GM23338 (cell line): ENCODE data around the gene ANKS1B. TPM values are rescaled to one million over a fixed set of nuclear protein-coding genes. Genes with fewer than 3 reads are reported as not detected.

Source experiments
- ATAC-seq: fragments of 200-7000 bp; cut with Tn5 transposase; 3 replicates; pipeline ENCODE4 v1.9.1; 2020
- DNase-seq: peaks from one replicate; pipeline ENCODE4 v3.0.0-alpha.2; 2015; ENCODE audit warnings: low spot score
- H2AFZ ChIP-seq: fragments of 200-600 bp; sonication (generic); 2 replicates; pipeline ENCODE4 v1.8.0; 2016; ENCODE audit warnings: antibody characterized with exemption, mild to moderate bottlenecking, moderate library complexity
- H3F3A ChIP-seq: fragments of 200-600 bp; sonication (generic); replicated peaks from 2 replicates; pipeline ENCODE4 v1.8.0; 2017; ENCODE audit warnings: antibody characterized with exemption, mixed run types, low read depth
- H3K27ac ChIP-seq: fragments of 200-600 bp; sonication (generic); 2 replicates; pipeline ENCODE4 v1.6.1; 2016; ENCODE audit warnings: low read depth
- H3K27me3 ChIP-seq: fragments of 200-600 bp; sonication (generic); 2 replicates; pipeline ENCODE4 v1.8.0; 2016; ENCODE audit warnings: mild to moderate bottlenecking, mixed run types, moderate library complexity; ENCODE audit not compliant: insufficient read depth
- H3K36me3 ChIP-seq: fragments of 200-600 bp; sonication (generic); 2 replicates; pipeline ENCODE4 v1.8.0; 2016; ENCODE audit warnings: mild to moderate bottlenecking; ENCODE audit not compliant: insufficient read depth
- H3K4me1 ChIP-seq: fragments of 200-600 bp; sonication (generic); 2 replicates; pipeline ENCODE4 v1.8.0; 2016; ENCODE audit warnings: mild to moderate bottlenecking, moderate library complexity; ENCODE audit not compliant: insufficient read depth
- H3K4me2 ChIP-seq: fragments of 200-600 bp; sonication (generic); 2 replicates; pipeline ENCODE4 v1.7.1; 2017; ENCODE audit warnings: mixed run types
- H3K4me3 ChIP-seq: fragments of 200-600 bp; sonication (generic); 2 replicates; pipeline ENCODE4 v1.6.1; 2016; ENCODE audit warnings: mixed run types
- H3K79me2 ChIP-seq: fragments of 200-600 bp; sonication (generic); replicated peaks from 2 replicates; pipeline ENCODE4 v1.8.0; 2017; ENCODE audit warnings: mild to moderate bottlenecking; ENCODE audit not compliant: insufficient read depth
- H3K9me2 ChIP-seq: fragments of 200-600 bp; sonication (generic); 2 replicates; pipeline ENCODE4 v1.8.0; 2017; ENCODE audit not compliant: insufficient read depth
- H4K20me1 ChIP-seq: fragments of 200-600 bp; sonication (generic); replicated peaks from 2 replicates; pipeline ENCODE4 v1.8.0; 2017; ENCODE audit warnings: mild to moderate bottlenecking; ENCODE audit not compliant: insufficient read depth
- H3K27ac Mint-ChIP-seq: 2 replicates; pipeline ENCODE4 v1.8.0; 2020; ENCODE audit warnings: inconsistent platforms, mild to moderate bottlenecking, moderate library complexity, mixed read lengths
- H3K27me3 Mint-ChIP-seq: 3 replicates; pipeline ENCODE4 v1.8.0; 2022; ENCODE audit warnings: low read depth, mild to moderate bottlenecking, moderate library complexity, mixed read lengths, inconsistent platforms; ENCODE audit not compliant: insufficient read depth, poor library complexity
- H3K36me3 Mint-ChIP-seq: 3 replicates; pipeline ENCODE4 v1.8.0; 2021; ENCODE audit warnings: low read depth, mild to moderate bottlenecking, inconsistent platforms, moderate library complexity, mixed read lengths
- H3K4me1 Mint-ChIP-seq: 3 replicates; pipeline ENCODE4 v1.8.0; 2020; ENCODE audit warnings: mild to moderate bottlenecking, inconsistent platforms, mixed read lengths
- H3K4me3 Mint-ChIP-seq: 3 replicates; pipeline ENCODE4 v1.8.0; 2021; ENCODE audit warnings: moderate library complexity, mild to moderate bottlenecking, inconsistent platforms, mixed read lengths
- H3K9me3 Mint-ChIP-seq: 3 replicates; pipeline ENCODE4 v1.8.0; 2020; ENCODE audit warnings: moderate library complexity, mild to moderate bottlenecking, inconsistent platforms, mixed read lengths
- CREB1 ChIP-seq: fragments of 250-450 bp; sonication (Bioruptor Pico); IDR thresholded peaks from 2 replicates; pipeline ENCODE4 v1.5.0; 2020; ENCODE audit warnings: low read depth, mild to moderate bottlenecking, moderate library complexity
- EZH2 ChIP-seq: fragments of 200-600 bp; sonication (generic); IDR thresholded peaks from one replicate; pipeline ENCODE4 v1.8.0; 2017; ENCODE audit warnings: antibody characterized with exemption, mild to moderate bottlenecking, low read depth; ENCODE audit not compliant: unreplicated experiment
- EZH2phosphoT487 ChIP-seq: fragments of 200-600 bp; sonication (generic); IDR thresholded peaks from one replicate; pipeline ENCODE4 v1.8.1; 2018; ENCODE audit warnings: antibody characterized with exemption; ENCODE audit not compliant: unreplicated experiment
- JUNB ChIP-seq: IDR thresholded peaks from one replicate; pipeline ENCODE4 v1.6.1; 2016; ENCODE audit warnings: antibody characterized with exemption; ENCODE audit not compliant: unreplicated experiment
- NANOG ChIP-seq: IDR thresholded peaks from 2 replicates; pipeline ENCODE4 v1.6.1; 2016; ENCODE audit warnings: antibody characterized with exemption, borderline replicate concordance
- POLR2AphosphoS5 ChIP-seq: IDR thresholded peaks from 2 replicates; pipeline ENCODE4 v1.6.1; 2016; ENCODE audit warnings: antibody characterized with exemption, low read depth
- STAT1 ChIP-seq: IDR thresholded peaks from one replicate; pipeline ENCODE4 v1.6.1; 2016; ENCODE audit warnings: antibody characterized with exemption; ENCODE audit not compliant: unreplicated experiment
- ZNF114 ChIP-seq: fragments of 250-450 bp; sonication (Bioruptor Pico); IDR thresholded peaks from 2 replicates; pipeline ENCODE4 v1.5.0; 2020; ENCODE audit warnings: mild to moderate bottlenecking, moderate library complexity
- ZNF331 ChIP-seq: fragments of 250-450 bp; sonication (Bioruptor Pico); IDR thresholded peaks from 2 replicates; pipeline ENCODE4 v1.5.0; 2020; ENCODE audit warnings: low read depth, mild to moderate bottlenecking, moderate library complexity
- polyA plus RNA-seq: library from polyadenylated mRNA; unstranded; fragments of >200 nt; fragmentation: Nextera tagmentation; extraction: Ambion mirVana; gene quantifications from 2 replicates; pipeline ENCODE4 v1.2.1, GENCODE V29; 2016
- total RNA-seq: library from RNA; depleted of rRNA; stranded (reverse); fragments of >200 nt; shearing (Covaris generic); gene quantifications from 2 replicates; pipeline ENCODE4 v1.2.3, GENCODE V29; 2014
- TF ChIP-seq, protein P1 (sequence below), 2 experiments: fragments of 200-600 bp in 1 of 2; sonication (generic) in 1 of 2; conservative IDR thresholded peaks; 2 replicates each; pipeline versions ENCODE4 v1.5.1 to v1.6.1; 2016 to 2017; ENCODE audit warnings: antibody characterized with exemption in 2 of 2, low read depth in 2 of 2, mild to moderate bottlenecking in 2 of 2, moderate library complexity in 1 of 2
- TF ChIP-seq, protein P2 (sequence below): IDR thresholded peaks from one replicate; pipeline ENCODE4 v1.6.1; 2018; ENCODE audit warnings: antibody characterized with exemption; ENCODE audit not compliant: unreplicated experiment
- TF ChIP-seq, protein P3 (sequence below): IDR thresholded peaks from 2 replicates; pipeline ENCODE4 v1.6.1; 2016; ENCODE audit warnings: antibody characterized with exemption
- TF ChIP-seq, protein P4 (sequence below): fragments of 250-450 bp; sonication (Bioruptor Pico); IDR thresholded peaks from 2 replicates; pipeline ENCODE4 v1.5.0; 2020; ENCODE audit warnings: mild to moderate bottlenecking, moderate library complexity

ANKS1B gene
- total and polyA plus RNA-seq, 2 experiments from 2014 or later, result 4.3 to 5.8 TPM

DNA sequence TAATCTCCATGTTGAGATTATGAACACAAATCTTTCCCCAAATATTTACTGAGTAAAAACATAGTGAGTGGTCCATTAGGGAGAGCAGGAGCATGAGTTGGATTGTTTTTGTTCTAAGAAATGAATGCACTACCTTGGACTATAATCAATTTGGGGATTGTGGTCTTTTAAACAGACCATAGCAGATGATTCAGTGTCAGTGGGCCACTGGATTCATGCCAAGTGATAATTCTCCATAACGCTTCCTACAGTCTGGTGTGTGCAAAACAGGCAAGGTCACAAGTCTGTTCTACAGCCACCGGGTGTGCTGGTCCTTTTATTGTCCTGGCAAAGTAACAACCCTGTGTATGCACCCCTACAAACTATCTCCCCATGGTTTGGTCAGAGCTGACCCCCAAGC, 1073.3 kb downstream of the ANKS1B start:
- Histone ChIP-seq H3K27me3 (no peaks in the 10 kb centered on the region), H3K36me3 (no peaks in the 10 kb centered on the region), H3K4me3 (no peak overlapping the region), H3K27ac (no peak overlapping the region), H3K79me2 (no peaks in the 10 kb centered on the region), H3K4me2 (no peak overlapping the region), H4K20me1 (no peaks in the 10 kb centered on the region), H3F3A (no peaks in the 10 kb centered on the region), H2AFZ (no peak overlapping the region), H3K9me2 (no peaks in the 10 kb centered on the region), H3K4me1 (peaks cover 7% of the 10 kb centered on the region)
- H3K4me3 Mint-ChIP-seq, result no peak overlapping the region
- no peaks in the 10 kb centered on the region for H3K27me3 Mint-ChIP-seq
- H3K36me3 Mint-ChIP-seq, result no peaks in the 10 kb centered on the region
- no peak overlapping the region for H3K27ac Mint-ChIP-seq
- no peaks in the 10 kb centered on the region; the same call in 2 of the 3 replicates for H3K9me3 Mint-ChIP-seq
- TF ChIP-seq, protein P1, sequence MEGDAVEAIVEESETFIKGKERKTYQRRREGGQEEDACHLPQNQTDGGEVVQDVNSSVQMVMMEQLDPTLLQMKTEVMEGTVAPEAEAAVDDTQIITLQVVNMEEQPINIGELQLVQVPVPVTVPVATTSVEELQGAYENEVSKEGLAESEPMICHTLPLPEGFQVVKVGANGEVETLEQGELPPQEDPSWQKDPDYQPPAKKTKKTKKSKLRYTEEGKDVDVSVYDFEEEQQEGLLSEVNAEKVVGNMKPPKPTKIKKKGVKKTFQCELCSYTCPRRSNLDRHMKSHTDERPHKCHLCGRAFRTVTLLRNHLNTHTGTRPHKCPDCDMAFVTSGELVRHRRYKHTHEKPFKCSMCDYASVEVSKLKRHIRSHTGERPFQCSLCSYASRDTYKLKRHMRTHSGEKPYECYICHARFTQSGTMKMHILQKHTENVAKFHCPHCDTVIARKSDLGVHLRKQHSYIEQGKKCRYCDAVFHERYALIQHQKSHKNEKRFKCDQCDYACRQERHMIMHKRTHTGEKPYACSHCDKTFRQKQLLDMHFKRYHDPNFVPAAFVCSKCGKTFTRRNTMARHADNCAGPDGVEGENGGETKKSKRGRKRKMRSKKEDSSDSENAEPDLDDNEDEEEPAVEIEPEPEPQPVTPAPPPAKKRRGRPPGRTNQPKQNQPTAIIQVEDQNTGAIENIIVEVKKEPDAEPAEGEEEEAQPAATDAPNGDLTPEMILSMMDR (conservative IDR thresholded peaks at IDR 0.05; ENCODE audit: low read depth in 2 of 2), result no peak
- TF ChIP-seq EZH2phosphoT487, result no peak
- TF ChIP-seq, protein P2, sequence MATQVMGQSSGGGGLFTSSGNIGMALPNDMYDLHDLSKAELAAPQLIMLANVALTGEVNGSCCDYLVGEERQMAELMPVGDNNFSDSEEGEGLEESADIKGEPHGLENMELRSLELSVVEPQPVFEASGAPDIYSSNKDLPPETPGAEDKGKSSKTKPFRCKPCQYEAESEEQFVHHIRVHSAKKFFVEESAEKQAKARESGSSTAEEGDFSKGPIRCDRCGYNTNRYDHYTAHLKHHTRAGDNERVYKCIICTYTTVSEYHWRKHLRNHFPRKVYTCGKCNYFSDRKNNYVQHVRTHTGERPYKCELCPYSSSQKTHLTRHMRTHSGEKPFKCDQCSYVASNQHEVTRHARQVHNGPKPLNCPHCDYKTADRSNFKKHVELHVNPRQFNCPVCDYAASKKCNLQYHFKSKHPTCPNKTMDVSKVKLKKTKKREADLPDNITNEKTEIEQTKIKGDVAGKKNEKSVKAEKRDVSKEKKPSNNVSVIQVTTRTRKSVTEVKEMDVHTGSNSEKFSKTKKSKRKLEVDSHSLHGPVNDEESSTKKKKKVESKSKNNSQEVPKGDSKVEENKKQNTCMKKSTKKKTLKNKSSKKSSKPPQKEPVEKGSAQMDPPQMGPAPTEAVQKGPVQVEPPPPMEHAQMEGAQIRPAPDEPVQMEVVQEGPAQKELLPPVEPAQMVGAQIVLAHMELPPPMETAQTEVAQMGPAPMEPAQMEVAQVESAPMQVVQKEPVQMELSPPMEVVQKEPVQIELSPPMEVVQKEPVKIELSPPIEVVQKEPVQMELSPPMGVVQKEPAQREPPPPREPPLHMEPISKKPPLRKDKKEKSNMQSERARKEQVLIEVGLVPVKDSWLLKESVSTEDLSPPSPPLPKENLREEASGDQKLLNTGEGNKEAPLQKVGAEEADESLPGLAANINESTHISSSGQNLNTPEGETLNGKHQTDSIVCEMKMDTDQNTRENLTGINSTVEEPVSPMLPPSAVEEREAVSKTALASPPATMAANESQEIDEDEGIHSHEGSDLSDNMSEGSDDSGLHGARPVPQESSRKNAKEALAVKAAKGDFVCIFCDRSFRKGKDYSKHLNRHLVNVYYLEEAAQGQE, result no peak
- no peak for TF ChIP-seq ZNF331 (CRISPR knock-in tag)
- no peak for TF ChIP-seq NANOG
- TF ChIP-seq STAT1, result no peak
- TF ChIP-seq POLR2AphosphoS5, result no peak
- TF ChIP-seq, protein P3, sequence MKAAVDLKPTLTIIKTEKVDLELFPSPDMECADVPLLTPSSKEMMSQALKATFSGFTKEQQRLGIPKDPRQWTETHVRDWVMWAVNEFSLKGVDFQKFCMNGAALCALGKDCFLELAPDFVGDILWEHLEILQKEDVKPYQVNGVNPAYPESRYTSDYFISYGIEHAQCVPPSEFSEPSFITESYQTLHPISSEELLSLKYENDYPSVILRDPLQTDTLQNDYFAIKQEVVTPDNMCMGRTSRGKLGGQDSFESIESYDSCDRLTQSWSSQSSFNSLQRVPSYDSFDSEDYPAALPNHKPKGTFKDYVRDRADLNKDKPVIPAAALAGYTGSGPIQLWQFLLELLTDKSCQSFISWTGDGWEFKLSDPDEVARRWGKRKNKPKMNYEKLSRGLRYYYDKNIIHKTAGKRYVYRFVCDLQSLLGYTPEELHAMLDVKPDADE, result no peak
- TF ChIP-seq, protein P4, sequence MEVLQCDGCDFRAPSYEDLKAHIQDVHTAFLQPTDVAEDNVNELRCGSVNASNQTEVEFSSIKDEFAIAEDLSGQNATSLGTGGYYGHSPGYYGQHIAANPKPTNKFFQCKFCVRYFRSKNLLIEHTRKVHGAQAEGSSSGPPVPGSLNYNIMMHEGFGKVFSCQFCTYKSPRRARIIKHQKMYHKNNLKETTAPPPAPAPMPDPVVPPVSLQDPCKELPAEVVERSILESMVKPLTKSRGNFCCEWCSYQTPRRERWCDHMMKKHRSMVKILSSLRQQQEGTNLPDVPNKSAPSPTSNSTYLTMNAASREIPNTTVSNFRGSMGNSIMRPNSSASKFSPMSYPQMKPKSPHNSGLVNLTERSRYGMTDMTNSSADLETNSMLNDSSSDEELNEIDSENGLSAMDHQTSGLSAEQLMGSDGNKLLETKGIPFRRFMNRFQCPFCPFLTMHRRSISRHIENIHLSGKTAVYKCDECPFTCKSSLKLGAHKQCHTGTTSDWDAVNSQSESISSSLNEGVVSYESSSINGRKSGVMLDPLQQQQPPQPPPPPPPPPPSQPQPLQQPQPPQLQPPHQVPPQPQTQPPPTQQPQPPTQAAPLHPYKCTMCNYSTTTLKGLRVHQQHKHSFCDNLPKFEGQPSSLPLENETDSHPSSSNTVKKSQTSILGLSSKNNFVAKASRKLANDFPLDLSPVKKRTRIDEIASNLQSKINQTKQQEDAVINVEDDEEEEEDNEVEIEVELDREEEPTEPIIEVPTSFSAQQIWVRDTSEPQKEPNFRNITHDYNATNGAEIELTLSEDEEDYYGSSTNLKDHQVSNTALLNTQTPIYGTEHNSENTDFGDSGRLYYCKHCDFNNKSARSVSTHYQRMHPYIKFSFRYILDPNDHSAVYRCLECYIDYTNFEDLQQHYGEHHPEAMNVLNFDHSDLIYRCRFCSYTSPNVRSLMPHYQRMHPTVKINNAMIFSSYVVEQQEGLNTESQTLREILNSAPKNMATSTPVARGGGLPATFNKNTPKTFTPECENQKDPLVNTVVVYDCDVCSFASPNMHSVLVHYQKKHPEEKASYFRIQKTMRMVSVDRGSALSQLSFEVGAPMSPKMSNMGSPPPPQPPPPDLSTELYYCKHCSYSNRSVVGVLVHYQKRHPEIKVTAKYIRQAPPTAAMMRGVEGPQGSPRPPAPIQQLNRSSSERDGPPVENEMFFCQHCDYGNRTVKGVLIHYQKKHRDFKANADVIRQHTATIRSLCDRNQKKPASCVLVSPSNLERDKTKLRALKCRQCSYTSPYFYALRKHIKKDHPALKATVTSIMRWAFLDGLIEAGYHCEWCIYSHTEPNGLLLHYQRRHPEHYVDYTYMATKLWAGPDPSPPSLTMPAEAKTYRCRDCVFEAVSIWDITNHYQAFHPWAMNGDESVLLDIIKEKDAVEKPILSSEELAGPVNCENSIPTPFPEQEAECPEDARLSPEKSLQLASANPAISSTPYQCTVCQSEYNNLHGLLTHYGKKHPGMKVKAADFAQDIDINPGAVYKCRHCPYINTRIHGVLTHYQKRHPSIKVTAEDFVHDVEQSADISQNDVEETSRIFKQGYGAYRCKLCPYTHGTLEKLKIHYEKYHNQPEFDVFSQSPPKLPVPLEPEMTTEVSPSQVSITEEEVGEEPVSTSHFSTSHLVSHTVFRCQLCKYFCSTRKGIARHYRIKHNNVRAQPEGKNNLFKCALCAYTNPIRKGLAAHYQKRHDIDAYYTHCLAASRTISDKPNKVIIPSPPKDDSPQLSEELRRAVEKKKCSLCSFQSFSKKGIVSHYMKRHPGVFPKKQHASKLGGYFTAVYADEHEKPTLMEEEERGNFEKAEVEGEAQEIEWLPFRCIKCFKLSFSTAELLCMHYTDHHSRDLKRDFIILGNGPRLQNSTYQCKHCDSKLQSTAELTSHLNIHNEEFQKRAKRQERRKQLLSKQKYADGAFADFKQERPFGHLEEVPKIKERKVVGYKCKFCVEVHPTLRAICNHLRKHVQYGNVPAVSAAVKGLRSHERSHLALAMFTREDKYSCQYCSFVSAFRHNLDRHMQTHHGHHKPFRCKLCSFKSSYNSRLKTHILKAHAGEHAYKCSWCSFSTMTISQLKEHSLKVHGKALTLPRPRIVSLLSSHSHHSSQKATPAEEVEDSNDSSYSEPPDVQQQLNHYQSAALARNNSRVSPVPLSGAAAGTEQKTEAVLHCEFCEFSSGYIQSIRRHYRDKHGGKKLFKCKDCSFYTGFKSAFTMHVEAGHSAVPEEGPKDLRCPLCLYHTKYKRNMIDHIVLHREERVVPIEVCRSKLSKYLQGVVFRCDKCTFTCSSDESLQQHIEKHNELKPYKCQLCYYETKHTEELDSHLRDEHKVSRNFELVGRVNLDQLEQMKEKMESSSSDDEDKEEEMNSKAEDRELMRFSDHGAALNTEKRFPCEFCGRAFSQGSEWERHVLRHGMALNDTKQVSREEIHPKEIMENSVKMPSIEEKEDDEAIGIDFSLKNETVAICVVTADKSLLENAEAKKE (CRISPR knock-in tag), result no peak
- no peak for TF ChIP-seq CREB1
- TF ChIP-seq ZNF114 (CRISPR knock-in tag), result no peak
- no peak for TF ChIP-seq JUNB
- no peak for TF ChIP-seq EZH2
- ATAC-seq, result no peak
- no peak for DNase-seq
- peaks cover 12% of the 10 kb centered on the region; the same call in 2 of the 3 replicates for H3K4me1 Mint-ChIP-seq
